HFFc6 (cell line): ENCODE data around the gene MLLT11. TPM values are rescaled to one million over a fixed set of nuclear protein-coding genes. Genes with fewer than 3 reads are reported as not detected.

ENCODE experiments used
- DNase-seq: peaks from one replicate; pipeline ENCODE4 v3.0.0-alpha.2; 2018
- H3K27ac Mint-ChIP-seq: 2 replicates; pipeline ENCODE4 v1.8.0; 2020; ENCODE audit warnings: mild to moderate bottlenecking, mixed read lengths
- H3K27me3 Mint-ChIP-seq: 2 replicates; pipeline ENCODE4 v1.8.0; 2021; ENCODE audit warnings: mild to moderate bottlenecking, moderate library complexity, mixed read lengths; ENCODE audit not compliant: insufficient read depth
- H3K36me3 Mint-ChIP-seq: 2 replicates; pipeline ENCODE4 v1.8.0; 2021; ENCODE audit warnings: low read depth, mixed read lengths
- H3K4me1 Mint-ChIP-seq: 2 replicates; pipeline ENCODE4 v1.8.0; 2020; ENCODE audit warnings: low read depth, mixed read lengths
- H3K4me3 Mint-ChIP-seq: 2 replicates; pipeline ENCODE4 v1.8.0; 2020; ENCODE audit warnings: mild to moderate bottlenecking, moderate library complexity, mixed read lengths
- H3K9me3 Mint-ChIP-seq: 2 replicates; pipeline ENCODE4 v1.8.0; 2020; ENCODE audit warnings: mild to moderate bottlenecking, mixed read lengths
- total RNA-seq, 6 experiments: library from RNA; stranded (reverse); fragmentation: NEBNext Ultra II Directional; extraction: Animal tissue kit (Norgen Biotek cat#: 25700); gene quantifications; 2 replicates in 1 of 6; 3 replicates in 5 of 6; pipeline ENCODE4 v1.2.3, GENCODE V29; 2021
- TF ChIP-seq, protein P1 (sequence below): fragments of 200-600 bp; sonication (generic); IDR thresholded peaks from 2 replicates; pipeline ENCODE4 v1.5.0; 2021; ENCODE audit warnings: antibody characterized with exemption, mild to moderate bottlenecking

MLLT11 gene
- total RNA-seq, 6 experiments from 2014 or later = 9.3 to 11.7 (median 10.8) TPM

- Mint-ChIP-seq H3K27me3 (peaks cover 4% of the 10 kb centered on the region), H3K4me3 (no peak overlapping the region), H3K9me3 (no peaks in the 10 kb centered on the region), H3K4me1 (peaks cover 36% of the 10 kb centered on the region), H3K27ac (peak overlapping the region; percentile 96), H3K36me3 (peaks cover 18% of the 10 kb centered on the region)
- TF ChIP-seq, protein P1, sequence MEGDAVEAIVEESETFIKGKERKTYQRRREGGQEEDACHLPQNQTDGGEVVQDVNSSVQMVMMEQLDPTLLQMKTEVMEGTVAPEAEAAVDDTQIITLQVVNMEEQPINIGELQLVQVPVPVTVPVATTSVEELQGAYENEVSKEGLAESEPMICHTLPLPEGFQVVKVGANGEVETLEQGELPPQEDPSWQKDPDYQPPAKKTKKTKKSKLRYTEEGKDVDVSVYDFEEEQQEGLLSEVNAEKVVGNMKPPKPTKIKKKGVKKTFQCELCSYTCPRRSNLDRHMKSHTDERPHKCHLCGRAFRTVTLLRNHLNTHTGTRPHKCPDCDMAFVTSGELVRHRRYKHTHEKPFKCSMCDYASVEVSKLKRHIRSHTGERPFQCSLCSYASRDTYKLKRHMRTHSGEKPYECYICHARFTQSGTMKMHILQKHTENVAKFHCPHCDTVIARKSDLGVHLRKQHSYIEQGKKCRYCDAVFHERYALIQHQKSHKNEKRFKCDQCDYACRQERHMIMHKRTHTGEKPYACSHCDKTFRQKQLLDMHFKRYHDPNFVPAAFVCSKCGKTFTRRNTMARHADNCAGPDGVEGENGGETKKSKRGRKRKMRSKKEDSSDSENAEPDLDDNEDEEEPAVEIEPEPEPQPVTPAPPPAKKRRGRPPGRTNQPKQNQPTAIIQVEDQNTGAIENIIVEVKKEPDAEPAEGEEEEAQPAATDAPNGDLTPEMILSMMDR = no peak
- no peak for DNase-seq
Measured at GRCh38 chr1:151050051-151050688, 10.0 kb upstream of the MLLT11 start.

DNA sequence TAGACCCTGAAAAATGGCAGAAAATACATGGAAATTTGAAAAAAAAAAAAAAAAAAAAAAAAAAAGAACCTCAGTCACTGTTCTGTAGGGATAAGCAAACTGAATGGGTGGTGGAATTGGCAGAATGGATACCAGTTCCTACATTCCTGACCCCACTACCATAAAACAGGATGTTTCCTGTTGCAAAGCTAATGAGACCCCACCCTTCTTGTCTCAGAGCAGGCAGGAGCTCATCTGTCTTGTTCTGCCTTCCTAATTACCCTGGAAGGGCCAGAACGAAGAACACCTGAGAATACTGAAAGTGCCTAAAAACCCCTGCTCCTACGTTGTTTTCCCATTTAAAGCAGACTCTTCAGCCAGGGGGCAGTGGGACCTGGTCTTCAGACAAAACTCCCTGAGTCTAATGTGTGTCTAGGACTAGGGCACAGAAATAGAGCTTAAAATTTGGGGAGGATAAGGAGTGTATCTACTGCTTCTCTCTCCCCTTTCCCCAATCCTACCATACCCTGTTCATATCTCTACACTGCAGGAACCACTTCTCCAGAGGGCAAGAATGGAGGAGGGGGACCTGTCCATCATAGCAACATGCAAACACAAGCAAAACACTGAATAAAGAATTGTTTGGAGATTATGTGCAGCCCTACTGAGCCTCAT lies 8.7 kb upstream of the MLLT11 start:
- Mint-ChIP-seq H3K9me3 (no peaks in the 10 kb centered on the region), H3K4me1 (peaks cover 48% of the 10 kb centered on the region), H3K27me3 (peaks cover 6% of the 10 kb centered on the region), H3K36me3 (peaks cover 29% of the 10 kb centered on the region), H3K4me3 (no peak overlapping the region), H3K27ac (peak overlapping the region; percentile 96)
- DNase-seq = no peak
- TF ChIP-seq, protein P1 = no peak

- peak overlapping the region; percentile 99; the same call in 1 of the 2 replicates for H3K27ac Mint-ChIP-seq
- TF ChIP-seq, protein P1 = no peak
- peaks cover 53% of the 10 kb centered on the region for H3K36me3 Mint-ChIP-seq
- H3K27me3 Mint-ChIP-seq = peaks cover 4% of the 10 kb centered on the region
- no peak for DNase-seq
- H3K4me3 Mint-ChIP-seq = no peak overlapping the region
- H3K9me3 Mint-ChIP-seq = no peaks in the 10 kb centered on the region
- peaks cover 37% of the 10 kb centered on the region for H3K4me1 Mint-ChIP-seq
Measured at GRCh38 chr1:151054971-151055547, 5.1 kb upstream of the MLLT11 start.

DNA sequence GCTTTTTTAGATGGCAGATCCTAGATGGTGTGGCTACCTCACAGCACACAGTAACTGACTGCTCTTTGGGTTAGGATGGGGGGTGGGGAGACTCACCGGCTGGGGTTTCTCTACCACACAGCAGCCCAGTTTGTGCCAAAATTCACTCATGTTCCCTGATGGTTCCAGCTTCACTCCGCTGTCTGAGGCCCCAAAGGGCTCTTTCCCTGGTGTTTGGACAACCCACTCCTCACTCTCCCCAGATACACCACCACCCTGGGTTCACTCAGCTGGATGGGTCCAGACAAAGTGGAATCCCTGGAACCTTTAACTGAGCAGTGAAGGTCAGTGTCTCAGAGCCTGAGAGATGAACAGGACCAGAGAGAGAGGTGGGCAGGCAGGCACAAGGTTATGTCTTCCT lies 4.6 kb upstream of the MLLT11 start:
- peak overlapping the region; percentile 58; the same call in 1 of the 2 replicates for H3K4me3 Mint-ChIP-seq

GRCh38 chr1:151056149-151056548 lies 4.0 kb upstream of the MLLT11 start:
- TF ChIP-seq, protein P1 = no peak
- Mint-ChIP-seq H3K27ac (peak overlapping the region; percentile 99), H3K9me3 (no peaks in the 10 kb centered on the region), H3K27me3 (peaks cover 5% of the 10 kb centered on the region), H3K4me1 (peaks cover 42% of the 10 kb centered on the region), H3K36me3 (peaks cover 53% of the 10 kb centered on the region), H3K4me3 (peak overlapping the region; percentile 93)
- no peak for DNase-seq

More for the DNA sequence above, 4.6 kb upstream of the MLLT11 start:
- DNase-seq = no peak
- peaks cover 53% of the 10 kb centered on the region for H3K36me3 Mint-ChIP-seq
- H3K27ac Mint-ChIP-seq = peak overlapping the region; percentile 99
- peaks cover 4% of the 10 kb centered on the region for H3K27me3 Mint-ChIP-seq
- TF ChIP-seq, protein P1 = no peak
- H3K9me3 Mint-ChIP-seq = no peaks in the 10 kb centered on the region
- peaks cover 37% of the 10 kb centered on the region for H3K4me1 Mint-ChIP-seq
